Endodermal cell (in vitro differentiated cells): Measurements from ENCODE around the gene HAO1. TPM values are rescaled to one million over a fixed set of nuclear protein-coding genes. Genes with fewer than 3 reads are reported as not detected.
A peak's percentile ranks its signal among the peaks of the same experiment; 100 is the strongest.

Source experiments
- DNase-seq: peaks from one replicate; pipeline ENCODE4 v3.0.0-alpha.2; 2017
- H3K27ac ChIP-seq: 2 replicates; pipeline ENCODE4 v1.5.1; 2013; ENCODE audit warnings: mild to moderate bottlenecking, low read depth, low read length, moderate library complexity
- H3K27me3 ChIP-seq: 2 replicates; pipeline ENCODE4 v1.6.1; 2013; ENCODE audit warnings: mild to moderate bottlenecking, low read length, moderate library complexity; ENCODE audit not compliant: insufficient read depth, control insufficient read depth, poor library complexity, severe bottlenecking
- H3K36me3 ChIP-seq: 2 replicates; pipeline ENCODE4 v1.7.0; 2013; ENCODE audit warnings: mild to moderate bottlenecking, low read length, moderate library complexity; ENCODE audit not compliant: control insufficient read depth, insufficient read depth
- H3K4me1 ChIP-seq: one replicate; pipeline ENCODE4 v1.7.0; 2013; ENCODE audit warnings: low read length; ENCODE audit not compliant: control insufficient read depth, insufficient read depth
- H3K4me3 ChIP-seq: 2 replicates; pipeline ENCODE4 v1.5.1; 2013; ENCODE audit warnings: mild to moderate bottlenecking, low read length, moderate library complexity
- H3K9ac ChIP-seq: 2 replicates; pipeline ENCODE4 v1.6.1; 2013; ENCODE audit warnings: mild to moderate bottlenecking, low read length, moderate library complexity; ENCODE audit not compliant: poor library complexity, severe bottlenecking; ENCODE audit errors: extremely low read depth
- H3K9me3 ChIP-seq: 2 replicates; pipeline ENCODE4 v1.6.1; 2013; ENCODE audit warnings: mild to moderate bottlenecking, low read length, moderate library complexity; ENCODE audit not compliant: control insufficient read depth
- H3K27ac Mint-ChIP-seq: 2 replicates; pipeline ENCODE4 v1.8.0; 2020; ENCODE audit warnings: mixed read lengths
- H3K27me3 Mint-ChIP-seq: 2 replicates; pipeline ENCODE4 v1.8.0; 2021; ENCODE audit warnings: mild to moderate bottlenecking, mixed read lengths; ENCODE audit not compliant: insufficient read depth
- H3K36me3 Mint-ChIP-seq: 2 replicates; pipeline ENCODE4 v1.8.0; 2020; ENCODE audit warnings: low read depth, mixed read lengths
- H3K4me1 Mint-ChIP-seq: 2 replicates; pipeline ENCODE4 v1.8.0; 2020; ENCODE audit warnings: mixed read lengths
- H3K4me3 Mint-ChIP-seq: 2 replicates; pipeline ENCODE4 v1.8.0; 2020; ENCODE audit warnings: mild to moderate bottlenecking, moderate library complexity, mixed read lengths
- H3K9me3 Mint-ChIP-seq: 2 replicates; pipeline ENCODE4 v1.8.0; 2020; ENCODE audit warnings: mild to moderate bottlenecking, mixed read lengths
- WGBS, 2 experiments: methylation state at CpG; one replicate each; pipeline versions ENCODE4 v1.1.5 to v1.1.7; 2013; ENCODE audit warnings: missing lambda C conversion rate in 2 of 2, mixed read lengths in 1 of 2; ENCODE audit not compliant: insufficient coverage in 1 of 2, insufficient read length in 1 of 2; 5-methylcytosine and 5-hydroxymethylcytosine counted together
- total RNA-seq, 2 donors: library from RNA; stranded (reverse); fragmentation: NEBNext Ultra II Directional in 1 of 2; extraction: Animal tissue kit (Norgen Biotek cat#: 25700) in 1 of 2; gene quantifications; 2 replicates in 1 of 2; 3 replicates in 1 of 2; pipeline ENCODE4 v1.2.1, GENCODE V29; 2021
- TF ChIP-seq, protein P1 (sequence below): fragments of 200-600 bp; sonication (generic); conservative IDR thresholded peaks from 2 replicates; pipeline ENCODE4 v1.5.0; 2021; ENCODE audit warnings: antibody characterized with exemption, mild to moderate bottlenecking

The HAO1 gene
- total RNA-seq, 2 donors from 2014 or later = not detected

DNA sequence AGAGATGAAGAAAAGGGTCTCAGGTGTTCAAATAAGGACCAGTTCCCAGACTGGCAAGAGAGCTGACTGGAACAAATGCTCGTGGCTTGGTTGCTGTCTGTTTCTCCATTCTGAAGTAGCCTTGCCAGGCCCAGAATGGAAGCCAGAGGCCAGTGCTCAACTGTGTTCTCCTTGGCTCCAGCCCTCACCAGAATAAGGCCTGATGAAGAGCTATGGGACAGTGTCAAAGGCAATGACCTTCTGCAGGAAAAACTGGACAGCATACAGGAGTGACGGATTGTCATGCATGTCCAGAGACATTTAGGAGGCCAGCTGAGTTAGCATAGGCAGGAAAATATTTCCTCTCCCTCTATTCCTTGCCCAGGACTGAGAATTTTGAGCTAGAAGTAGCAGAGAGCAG is 72.2 kb downstream of the HAO1 start:
- H3K4me1 ChIP-seq = no peaks in the 10 kb centered on the region
- H3K9ac ChIP-seq = no peak overlapping the region
- no peaks in the 10 kb centered on the region for H3K9me3 Mint-ChIP-seq
- H3K4me3 Mint-ChIP-seq = no peak overlapping the region
- no peaks in the 10 kb centered on the region for H3K36me3 Mint-ChIP-seq
- no peak for DNase-seq
- no peak overlapping the region for H3K27ac Mint-ChIP-seq
- TF ChIP-seq, protein P1, sequence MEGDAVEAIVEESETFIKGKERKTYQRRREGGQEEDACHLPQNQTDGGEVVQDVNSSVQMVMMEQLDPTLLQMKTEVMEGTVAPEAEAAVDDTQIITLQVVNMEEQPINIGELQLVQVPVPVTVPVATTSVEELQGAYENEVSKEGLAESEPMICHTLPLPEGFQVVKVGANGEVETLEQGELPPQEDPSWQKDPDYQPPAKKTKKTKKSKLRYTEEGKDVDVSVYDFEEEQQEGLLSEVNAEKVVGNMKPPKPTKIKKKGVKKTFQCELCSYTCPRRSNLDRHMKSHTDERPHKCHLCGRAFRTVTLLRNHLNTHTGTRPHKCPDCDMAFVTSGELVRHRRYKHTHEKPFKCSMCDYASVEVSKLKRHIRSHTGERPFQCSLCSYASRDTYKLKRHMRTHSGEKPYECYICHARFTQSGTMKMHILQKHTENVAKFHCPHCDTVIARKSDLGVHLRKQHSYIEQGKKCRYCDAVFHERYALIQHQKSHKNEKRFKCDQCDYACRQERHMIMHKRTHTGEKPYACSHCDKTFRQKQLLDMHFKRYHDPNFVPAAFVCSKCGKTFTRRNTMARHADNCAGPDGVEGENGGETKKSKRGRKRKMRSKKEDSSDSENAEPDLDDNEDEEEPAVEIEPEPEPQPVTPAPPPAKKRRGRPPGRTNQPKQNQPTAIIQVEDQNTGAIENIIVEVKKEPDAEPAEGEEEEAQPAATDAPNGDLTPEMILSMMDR = no peak
- H3K9me3 ChIP-seq = no peaks in the 10 kb centered on the region
- no peaks in the 10 kb centered on the region for H3K27me3 ChIP-seq
- 75 to 86% methylated on average over 2 of the region's 2 CpGs for WGBS, 2 experiments
- no peak overlapping the region for H3K27ac ChIP-seq
- H3K4me1 Mint-ChIP-seq = no peaks in the 10 kb centered on the region
- H3K27me3 Mint-ChIP-seq = no peaks in the 10 kb centered on the region
- no peaks in the 10 kb centered on the region for H3K36me3 ChIP-seq
- H3K4me3 ChIP-seq = no peak overlapping the region

DNA sequence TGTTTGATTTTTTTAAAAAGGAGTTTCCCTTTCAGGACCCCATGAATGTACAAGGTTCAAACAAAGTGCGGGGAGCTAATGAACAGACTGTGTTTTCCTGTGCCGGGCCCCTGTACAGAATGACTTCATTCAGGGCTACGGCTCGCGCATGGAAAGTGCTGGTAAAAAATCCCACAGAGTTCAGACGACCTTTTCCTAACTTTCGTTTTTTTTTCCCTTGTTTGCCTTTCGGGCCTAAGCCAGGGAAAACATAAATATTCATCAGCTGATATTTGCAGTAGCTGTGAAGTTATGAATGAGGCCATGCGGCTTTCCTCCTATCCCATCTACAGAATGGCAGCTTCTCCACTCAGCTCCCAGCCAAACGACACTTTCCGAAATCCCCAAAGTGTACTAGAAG is 74.0 kb downstream of the HAO1 start:
- no peaks in the 10 kb centered on the region for H3K36me3 ChIP-seq
- H3K9me3 Mint-ChIP-seq = no peaks in the 10 kb centered on the region
- no peaks in the 10 kb centered on the region for H3K9me3 ChIP-seq
- H3K9ac ChIP-seq = no peak overlapping the region
- no peak overlapping the region for H3K4me3 Mint-ChIP-seq
- H3K4me1 Mint-ChIP-seq = no peaks in the 10 kb centered on the region
- no peak overlapping the region for H3K27ac Mint-ChIP-seq
- no peak for DNase-seq
- no peak overlapping the region for H3K4me3 ChIP-seq
- H3K4me1 ChIP-seq = no peaks in the 10 kb centered on the region
- H3K36me3 Mint-ChIP-seq = no peaks in the 10 kb centered on the region
- H3K27me3 Mint-ChIP-seq = no peaks in the 10 kb centered on the region
- no peaks in the 10 kb centered on the region for H3K27me3 ChIP-seq
- WGBS, 2 experiments = 84 to 89% methylated on average over 5 to 11 of the region's 11 CpGs
- no peak overlapping the region for H3K27ac ChIP-seq
- TF ChIP-seq, protein P1 = no peak

DNA sequence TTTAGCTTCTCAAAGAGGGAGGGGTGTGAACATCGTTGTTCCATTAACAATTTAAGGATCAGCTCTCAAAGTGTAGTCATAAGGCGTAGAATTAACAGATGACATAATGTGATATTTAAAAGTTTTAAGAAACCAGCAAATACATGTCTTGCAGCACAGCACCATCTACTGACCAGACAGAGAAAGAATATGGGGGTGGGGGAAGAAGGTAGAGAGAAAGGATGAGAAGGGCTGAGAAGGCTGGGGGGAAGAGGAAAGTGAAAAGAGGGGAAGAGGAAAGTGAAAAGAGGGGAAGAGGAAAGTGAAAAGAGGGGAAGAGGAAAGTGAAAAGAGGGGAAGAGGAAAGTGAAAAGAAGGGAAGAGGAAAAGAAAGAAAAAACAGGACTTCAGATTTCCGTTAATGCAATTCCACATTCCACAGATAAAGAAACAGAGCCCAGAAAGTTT is 80.9 kb downstream of the HAO1 start:
- Histone ChIP-seq H3K27me3 (no peaks in the 10 kb centered on the region), H3K9ac (no peak overlapping the region), H3K36me3 (no peaks in the 10 kb centered on the region), H3K9me3 (no peaks in the 10 kb centered on the region), H3K4me3 (no peak overlapping the region), H3K27ac (no peak overlapping the region), H3K4me1 (no peaks in the 10 kb centered on the region)
- TF ChIP-seq, protein P1 = peak; percentile 78
- 35 to 63% methylated on average over 2 to 3 of the region's 3 CpGs for WGBS, 2 experiments
- Mint-ChIP-seq H3K36me3 (no peaks in the 10 kb centered on the region), H3K27me3 (no peaks in the 10 kb centered on the region), H3K27ac (no peak overlapping the region), H3K9me3 (no peaks in the 10 kb centered on the region), H3K4me3 (no peak overlapping the region), H3K4me1 (no peaks in the 10 kb centered on the region)
- peak; percentile 52 for DNase-seq
